IMR-90 (cell line): ENCODE measurements around the gene ERN1. TPM values are rescaled to one million over a fixed set of nuclear protein-coding genes. Genes with fewer than 3 reads are reported as not detected.
"Not testable (repeated sequence)": the region's sequence is repeated elsewhere in the genome, so short reads cannot be mapped to it uniquely, and the experiment has no call there.

Experiments
- ATAC-seq: fragments of 200-7000 bp; cut with Tn5 transposase; 2 replicates; pipeline ENCODE4 v1.9.1; 2020; ENCODE audit warnings: low read depth, mild to moderate bottlenecking, moderate library complexity
- BruUV-seq: library from RNA; stranded (reverse); fragments of 400-500 nt; replicated peaks from 2 replicates; lab custom pipeline; 2021; lab: Mats Ljungman, UMichigan
- CTCF ChIA-PET: fragments of 300-600 bp; formaldehyde crosslinking; extraction: SDS; loops from one replicate; lab custom pipeline; 2021; ENCODE audit warnings: antibody characterized with exemption; lab: Yijun Ruan, JAX
- POLR2A ChIA-PET: fragments of 300-600 bp; sonication (Branson Sonifier 250); formaldehyde crosslinking; loops from one replicate; lab custom pipeline; 2022; ENCODE audit warnings: antibody characterized with exemption; ENCODE audit not compliant: unreplicated experiment; lab: Charles Lee
- DNase-seq: peaks from one replicate; pipeline ENCODE4 v3.0.0; 2013
- H2AFZ ChIP-seq: replicated peaks from 2 replicates; pipeline ENCODE3; 2013; ENCODE audit warnings: low read length, mild to moderate bottlenecking; ENCODE audit not compliant: poor library complexity
- H2AK5ac ChIP-seq: 2 replicates; pipeline ENCODE4 v1.6.1; 2013; ENCODE audit warnings: low read depth, low read length, inconsistent platforms
- H2AK9ac ChIP-seq: replicated peaks from 2 replicates; pipeline ENCODE3; 2013; ENCODE audit warnings: mild to moderate bottlenecking, low read depth, low read length, moderate library complexity; ENCODE audit not compliant: poor library complexity
- H2BK120ac ChIP-seq: 2 replicates; pipeline ENCODE4 v1.6.1; 2013; ENCODE audit warnings: low read depth, low read length, inconsistent platforms
- H2BK15ac ChIP-seq: 3 replicates; pipeline ENCODE4 v1.6.1; 2013; ENCODE audit warnings: low read depth, low read length, inconsistent platforms
- H2BK20ac ChIP-seq: 2 replicates; pipeline ENCODE4 v1.6.1; 2013; ENCODE audit warnings: low read depth, mild to moderate bottlenecking, inconsistent platforms, low read length, moderate library complexity
- H2BK5ac ChIP-seq: 2 replicates; pipeline ENCODE4 v1.6.1; 2013; ENCODE audit warnings: mild to moderate bottlenecking, low read depth, low read length, inconsistent platforms; ENCODE audit not compliant: poor library complexity, severe bottlenecking
- H3K14ac ChIP-seq: replicated peaks from 2 replicates; pipeline ENCODE4 v1.6.1; 2013; ENCODE audit warnings: low read depth, low read length, inconsistent platforms
- H3K18ac ChIP-seq: 2 replicates; pipeline ENCODE4 v1.6.1; 2013; ENCODE audit warnings: low read depth, low read length, control low read depth
- H3K23ac ChIP-seq: 2 replicates; pipeline ENCODE4 v1.6.1; 2013; ENCODE audit warnings: low read depth, low read length, inconsistent platforms
- H3K27ac ChIP-seq: 2 replicates; pipeline ENCODE4 v1.5.1; 2013; ENCODE audit warnings: mild to moderate bottlenecking, control low read depth, low read length; ENCODE audit not compliant: insufficient read depth
- H3K27me3 ChIP-seq: 2 replicates; pipeline ENCODE4 v1.6.1; 2013; ENCODE audit warnings: low read length; ENCODE audit not compliant: control insufficient read depth, insufficient read depth
- H3K36me3 ChIP-seq: 2 replicates; pipeline ENCODE4 v1.6.1; 2013; ENCODE audit warnings: low read length, mixed read lengths; ENCODE audit not compliant: control insufficient read depth, insufficient read depth
- H3K4ac ChIP-seq: 2 replicates; pipeline ENCODE4 v1.6.1; 2013; ENCODE audit warnings: low read depth, low read length, inconsistent platforms
- H3K4me1 ChIP-seq: 2 replicates; pipeline ENCODE4 v1.6.1; 2013; ENCODE audit warnings: low read length, mixed read lengths; ENCODE audit not compliant: control insufficient read depth, insufficient read depth
- H3K4me2 ChIP-seq: 2 replicates; pipeline ENCODE4 v1.6.1; 2013; ENCODE audit warnings: low read depth, mild to moderate bottlenecking, control low read depth, low read length, moderate library complexity
- H3K4me3 ChIP-seq: 2 replicates; pipeline ENCODE4 v1.5.1; 2013; ENCODE audit warnings: low read depth, mild to moderate bottlenecking, control low read depth, low read length, moderate library complexity; ENCODE audit not compliant: insufficient read depth
- H3K56ac ChIP-seq: 2 replicates; pipeline ENCODE4 v1.6.1; 2013; ENCODE audit warnings: low read length, inconsistent platforms; ENCODE audit not compliant: insufficient read depth; ENCODE audit errors: extremely low read depth
- H3K79me1 ChIP-seq, 2 experiments: 2 replicates each; pipeline ENCODE4 v1.6.1; 2013; ENCODE audit warnings: low read length in 2 of 2, inconsistent platforms in 1 of 2, low read depth in 1 of 2
- H3K9ac ChIP-seq: 2 replicates; pipeline ENCODE4 v1.6.1; 2013; ENCODE audit warnings: low read depth, low read length, control low read depth
- H3K9me1 ChIP-seq: 2 replicates; pipeline ENCODE4 v1.6.1; 2013; ENCODE audit warnings: low read length, inconsistent platforms; ENCODE audit not compliant: insufficient read depth
- H3K9me3 ChIP-seq: 2 replicates; pipeline ENCODE4 v1.6.1; 2013; ENCODE audit warnings: low read length; ENCODE audit not compliant: control insufficient read depth, insufficient read depth
- H4K20me1 ChIP-seq: 2 replicates; pipeline ENCODE4 v1.6.1; 2013; ENCODE audit warnings: low read length, inconsistent platforms; ENCODE audit not compliant: insufficient read depth
- H4K5ac ChIP-seq: 2 replicates; pipeline ENCODE4 v1.6.1; 2013; ENCODE audit warnings: mild to moderate bottlenecking, low read depth, low read length, control low read depth
- H4K8ac ChIP-seq, 2 experiments: 2 replicates each; pipeline ENCODE4 v1.6.1; 2013; ENCODE audit warnings: low read depth in 2 of 2, low read length in 2 of 2, control low read depth in 1 of 2, inconsistent platforms in 1 of 2
- H4K91ac ChIP-seq: 2 replicates; pipeline ENCODE4 v1.6.1; 2013; ENCODE audit warnings: low read depth, low read length, inconsistent platforms; ENCODE audit not compliant: insufficient read depth
- WGBS, 2 experiments: methylation state at CpG; one replicate each; pipeline versions ENCODE4 v1.1.5 to v1.1.7; 2013; ENCODE audit warnings: missing lambda C conversion rate in 2 of 2; ENCODE audit not compliant: insufficient read length in 1 of 2; ENCODE audit errors: extremely low coverage in 2 of 2; 5-methylcytosine and 5-hydroxymethylcytosine counted together
- dilution Hi-C: fragments of 300-500 bp; cut with HindIII; formaldehyde crosslinking; loops from one replicate; pipeline ENCODE4 v1.14.3; 2018; ENCODE audit warnings: low sequenced_read_pairs; ENCODE audit not compliant: unreplicated experiment
- in situ Hi-C: fragments of 300-500 bp; cut with MboI; formaldehyde crosslinking; loops from 3 replicates; pipeline ENCODE4 v1.14.3; 2019; ENCODE audit warnings: low sequenced_read_pairs, inconsistent platforms, mixed read lengths
- intact Hi-C: fragments of 100-400 bp; cut with micrococcal nuclease; formaldehyde crosslinking; loops from 2 replicates; pipeline ENCODE4 v1.10.0; 2022
- polyA plus RNA-seq, 3 experiments: library from polyadenylated mRNA; depleted of rRNA; stranded (reverse); fragments of >200 nt; gene quantifications; 2 replicates each; pipeline ENCODE4 v1.2.3, GENCODE V29; 2012; ENCODE audit warnings: low replicate concordance in 1 of 3
- total RNA-seq: library from RNA; depleted of rRNA; stranded (reverse); fragments of >200 nt; gene quantifications from 2 replicates; pipeline ENCODE4 v1.2.3, GENCODE V29; 2012

ERN1 gene
- total and polyA plus RNA-seq, 2 of the 4 experiments (the other 2 are of a cell fraction): 2.7 to 4.1 TPM

GRCh38 chr17:64167666-64168065 lies 37.7 kb upstream of the ERN1 start:
- in situ Hi-C loops, ATAC-seq, H4K5ac ChIP-seq, intact Hi-C loops, H3K56ac ChIP-seq, H2BK20ac ChIP-seq, H3K23ac ChIP-seq, H2BK15ac ChIP-seq, H3K36me3 ChIP-seq, CTCF ChIA-PET, dilution Hi-C loops, H3K79me1 ChIP-seq, H4K8ac ChIP-seq, H4K91ac ChIP-seq, H4K20me1 ChIP-seq, H3K27me3 ChIP-seq, H3K4me3 ChIP-seq, H3K27ac ChIP-seq, H3K14ac ChIP-seq, H3K4me2 ChIP-seq, POLR2A ChIA-PET, BruUV-seq, H3K18ac ChIP-seq, H3K9ac ChIP-seq, H2AFZ ChIP-seq, H3K4me1 ChIP-seq, DNase-seq, H2AK9ac ChIP-seq, H2AK5ac ChIP-seq, H2BK120ac ChIP-seq, H2BK5ac ChIP-seq, H3K9me3 ChIP-seq, H3K4ac ChIP-seq: not testable (repeated sequence)
- WGBS, 2 experiments: no CpG with 5 or more reads among the region's 3 CpGs
- H3K9me1 ChIP-seq: peaks cover 11% of the 10 kb centered on the region; the same call in 1 of the 2 replicates
